NCI-H446 treated with DMSO at 0.1 percent for 48 hours (cell line): Measurements from ENCODE around the gene BRICD5.

ENCODE experiments used
- DNase-seq: peaks from one replicate; lab custom pipeline; 2025; lab: John Stamatoyannopoulos, UW

The BRICD5 gene

GRCh38 chr16:2237493-2238149 lies 27.0 kb upstream of the BRICD5 start:
- no peak for DNase-seq

- DNase-seq: no peak
Observed at GRCh38 chr16:2237102-2237482, 26.4 kb upstream of the BRICD5 start.

- DNase-seq: no peak
Observed at GRCh38 chr16:2236337-2237101, 25.9 kb upstream of the BRICD5 start, which contains the start of gene DNASE1L2. DNASE1L2 (plus strand) TSS chr16:2236444; CDS start chr16:2236817, 373 bp downstream.

GRCh38 chr16:2235695-2236336 lies 25.2 kb upstream of the BRICD5 start:
- no peak for DNase-seq

- no peak for DNase-seq
Observed at GRCh38 chr16:2235234-2235651, 24.6 kb upstream of the BRICD5 start.

GRCh38 chr16:2234813-2235170 lies 24.1 kb upstream of the BRICD5 start:
- DNase-seq: no peak

GRCh38 chr16:2233872-2234812 lies 23.5 kb upstream of the BRICD5 start:
- no peak for DNase-seq

GRCh38 chr16:2233046-2233775 lies 22.5 kb upstream of the BRICD5 start:
- no peak for DNase-seq

GRCh38 chr16:2232094-2232990 lies 21.7 kb upstream of the BRICD5 start:
- DNase-seq: no peak

GRCh38 chr16:2231016-2231931 lies 20.6 kb upstream of the BRICD5 start:
- no peak for DNase-seq

GRCh38 chr16:2230376-2230775 lies 19.7 kb upstream of the BRICD5 start:
- DNase-seq: no peak

GRCh38 chr16:2229632-2230250 lies 19.1 kb upstream of the BRICD5 start:
- no peak for DNase-seq

GRCh38 chr16:2229091-2229490 lies 18.4 kb upstream of the BRICD5 start:
- no peak for DNase-seq

- no peak for DNase-seq
Observed at GRCh38 chr16:2228161-2228824, 17.6 kb upstream of the BRICD5 start.

- DNase-seq: no peak
Observed at GRCh38 chr16:2226918-2227317, 16.3 kb upstream of the BRICD5 start.

GRCh38 chr16:2226245-2226793 lies 15.7 kb upstream of the BRICD5 start:
- DNase-seq: no peak

GRCh38 chr16:2223942-2224486 lies 13.4 kb upstream of the BRICD5 start:
- no peak for DNase-seq
